Hematopoietic multipotent progenitor cell treated with erythropoietin and hydrocortisone succinate and interleukin-3 and kit ligand, for 15 days (in vitro differentiated cells): ENCODE measurements around the gene GLTPD2.
A peak's percentile ranks its signal among the peaks of the same experiment; 100 is the strongest.

Experiments
- DNase-seq: peaks from one replicate; pipeline ENCODE4 v3.0.0-alpha.2; 2015; ENCODE audit warnings: low spot score

The GLTPD2 gene

DNA sequence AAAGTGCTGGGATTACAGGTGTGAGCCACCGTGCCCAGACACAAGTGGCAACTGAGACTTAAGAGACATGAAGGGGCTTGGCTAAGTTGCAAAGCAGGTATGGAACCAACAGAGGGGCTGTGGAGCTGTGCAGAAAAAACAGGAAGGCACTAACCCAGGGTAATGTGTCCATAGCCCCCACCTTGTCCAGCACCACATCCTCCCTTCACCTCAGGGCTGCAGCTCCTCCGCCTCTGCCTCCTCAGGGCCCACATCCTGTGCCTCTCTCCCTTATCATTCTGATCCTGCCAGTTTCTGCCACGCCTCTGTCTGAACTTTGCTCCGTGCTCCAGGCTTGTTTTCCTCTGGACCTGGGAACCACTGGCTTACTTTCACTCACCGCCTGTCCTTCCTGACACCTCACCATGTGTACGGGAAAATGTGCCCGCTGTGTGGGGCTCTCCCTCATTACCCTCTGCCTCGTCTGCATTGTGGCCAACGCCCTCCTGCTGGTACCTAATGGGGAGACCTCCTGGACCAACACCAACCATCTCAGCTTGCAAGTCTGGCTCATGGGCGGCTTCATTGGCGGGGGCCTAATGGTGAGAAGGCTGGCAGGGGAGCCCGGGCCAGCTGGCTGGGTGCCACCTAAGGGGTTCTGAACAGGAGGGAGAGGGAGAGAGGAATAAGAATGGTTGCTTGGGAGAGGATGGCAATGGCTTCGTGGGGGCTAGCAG is 17.1 kb upstream of the GLTPD2 start, which contains the start of gene TM4SF5:
TSS of gene TM4SF5 (plus strand) at position 368 of the 716 bp plus-strand sequence. CDS start at position 405, 37 bp downstream.
- DNase-seq: no peak

DNA sequence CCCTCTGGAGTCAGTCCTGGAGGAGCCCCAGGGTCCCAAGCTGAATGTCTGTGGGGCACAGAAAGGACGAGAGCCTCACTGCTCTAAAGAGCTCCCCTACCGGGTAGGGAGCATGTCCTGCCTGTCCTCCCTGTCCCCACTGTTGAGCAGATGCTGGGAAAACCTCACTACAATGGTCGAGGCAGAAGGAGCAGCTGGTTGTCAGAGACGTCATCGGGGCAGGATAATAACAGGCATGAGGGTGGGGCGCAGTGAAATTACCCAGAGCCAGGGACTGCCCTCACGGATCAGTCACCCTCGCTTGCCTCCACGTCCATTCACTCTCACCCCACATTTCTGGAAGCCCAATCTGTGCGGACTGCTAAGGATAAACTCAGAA is 16.5 kb upstream of the GLTPD2 start:
- no peak for DNase-seq

DNA sequence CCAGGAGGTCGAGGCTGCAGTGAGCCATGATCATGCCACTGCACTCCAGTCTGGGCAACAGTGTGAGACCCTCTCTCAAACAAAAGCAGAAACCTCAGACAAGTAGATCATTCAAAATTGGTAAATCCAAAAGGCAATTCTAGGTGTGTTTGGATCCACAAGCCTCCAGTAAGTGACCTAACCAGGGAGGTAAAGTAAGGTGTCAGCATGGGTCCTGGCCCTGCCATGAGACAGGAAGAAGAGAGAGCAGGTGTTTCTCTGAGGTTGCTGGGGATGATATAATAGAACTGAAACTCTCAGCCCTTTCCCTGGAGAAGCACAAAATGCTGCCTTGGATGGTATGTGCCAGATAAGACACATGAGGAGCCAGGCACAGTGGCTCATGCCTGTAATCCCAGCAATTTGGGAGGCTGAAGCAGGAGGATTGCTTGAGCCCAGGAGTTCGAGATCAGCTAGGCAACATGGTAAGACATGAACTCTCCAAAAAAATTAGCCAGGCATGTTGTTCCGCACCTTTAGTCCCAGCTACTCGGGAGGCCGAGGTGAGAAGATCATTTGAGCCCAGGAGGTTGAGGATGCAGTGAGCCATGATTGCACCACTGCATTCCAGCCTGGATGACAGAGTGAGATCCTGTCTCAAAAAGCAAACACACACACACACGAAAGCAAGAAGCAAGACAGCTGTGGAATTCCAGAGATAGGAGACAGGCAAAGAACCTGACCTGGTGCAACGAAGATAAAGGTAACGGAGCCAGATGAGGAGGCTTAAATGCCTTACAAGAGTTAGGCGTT is 10.6 kb upstream of the GLTPD2 start:
- no peak for DNase-seq

DNA sequence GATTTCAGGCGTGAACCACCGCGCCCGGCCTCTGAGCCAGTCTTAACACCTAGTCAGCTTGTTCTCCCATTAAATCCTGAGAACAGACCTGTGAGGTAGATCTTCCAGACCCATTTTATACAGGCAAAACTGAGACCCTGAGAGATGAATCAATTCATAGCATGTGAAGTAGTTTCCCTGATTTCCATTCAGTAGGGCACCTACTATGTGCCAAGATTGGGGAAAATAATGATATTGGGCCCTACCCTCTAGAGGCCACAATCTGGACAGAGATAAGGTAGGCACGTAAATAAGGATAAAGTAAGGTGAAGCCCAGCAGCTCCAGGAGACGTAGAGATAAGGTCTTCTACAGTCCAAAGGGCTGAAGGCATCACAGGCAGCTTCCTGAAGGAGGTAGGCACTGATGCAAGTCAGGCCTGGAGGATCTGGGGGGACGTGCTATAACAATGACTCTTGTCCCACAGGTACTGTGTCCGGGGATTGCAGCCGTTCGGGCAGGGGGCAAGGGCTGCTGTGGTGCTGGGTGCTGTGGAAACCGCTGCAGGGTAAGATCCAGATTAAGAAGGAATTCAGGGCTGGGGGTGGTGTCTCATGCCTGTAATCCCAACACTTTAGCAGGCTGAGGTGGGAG is 8.3 kb upstream of the GLTPD2 start:
- no peak for DNase-seq

DNA sequence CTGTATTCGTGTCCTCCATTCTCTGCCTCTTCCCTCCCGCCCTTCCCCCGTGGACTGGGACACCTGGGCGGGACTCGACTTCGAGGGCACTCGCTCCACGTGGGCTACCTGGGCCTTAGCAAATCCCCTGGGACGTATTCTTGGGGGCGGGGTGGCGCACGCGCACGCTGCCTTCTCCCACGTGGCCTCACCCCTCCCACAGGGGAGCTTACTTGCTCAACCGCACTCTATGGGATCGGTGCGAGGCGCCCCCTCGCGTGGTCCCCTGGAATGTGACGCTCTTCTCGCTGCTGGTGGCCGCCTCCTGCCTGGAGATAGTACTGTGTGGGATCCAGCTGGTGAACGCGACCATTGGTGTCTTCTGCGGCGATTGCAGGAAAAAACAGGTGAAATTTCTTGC is 6.1 kb upstream of the GLTPD2 start:
- DNase-seq: peak; percentile 35

DNA sequence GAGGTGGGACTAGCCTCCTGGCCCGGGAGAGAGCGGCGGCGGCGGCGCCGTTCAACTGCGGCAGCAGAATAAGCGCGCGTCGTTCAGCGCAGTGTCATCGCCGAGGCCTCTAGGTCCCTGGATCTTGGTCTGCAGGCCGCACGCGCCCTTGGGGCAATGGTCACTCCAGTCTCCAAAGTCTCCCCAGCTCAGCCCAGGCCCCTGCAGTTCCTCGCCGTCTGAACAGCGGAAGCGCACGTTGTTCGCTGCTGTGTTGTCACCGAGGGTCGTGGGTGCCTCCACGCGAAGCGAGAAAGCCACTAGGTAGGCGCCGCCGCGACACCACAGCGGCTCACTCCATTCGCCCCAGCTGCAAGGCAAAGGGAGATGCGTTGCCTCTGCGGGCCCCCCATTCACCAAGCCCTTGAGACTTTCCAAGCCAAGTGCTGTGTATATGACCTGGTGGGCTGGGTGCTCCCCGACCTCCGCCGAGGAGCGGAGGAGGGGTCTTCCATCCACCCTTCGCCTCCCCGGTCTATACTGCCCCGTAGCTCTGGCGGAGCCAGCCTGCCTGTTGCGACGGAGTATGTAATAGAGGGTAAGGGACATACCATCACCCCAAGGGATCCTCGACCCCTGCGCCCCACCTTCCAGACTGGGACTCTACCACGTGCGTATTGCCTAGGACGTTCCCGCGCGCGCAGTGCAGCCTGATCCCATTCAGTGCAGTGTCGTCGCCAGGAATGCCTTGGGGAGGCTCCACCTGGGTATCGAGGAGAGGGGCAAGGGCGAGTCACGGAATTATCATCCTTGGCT is 3.3 kb upstream of the GLTPD2 start:
- DNase-seq: no peak

DNA sequence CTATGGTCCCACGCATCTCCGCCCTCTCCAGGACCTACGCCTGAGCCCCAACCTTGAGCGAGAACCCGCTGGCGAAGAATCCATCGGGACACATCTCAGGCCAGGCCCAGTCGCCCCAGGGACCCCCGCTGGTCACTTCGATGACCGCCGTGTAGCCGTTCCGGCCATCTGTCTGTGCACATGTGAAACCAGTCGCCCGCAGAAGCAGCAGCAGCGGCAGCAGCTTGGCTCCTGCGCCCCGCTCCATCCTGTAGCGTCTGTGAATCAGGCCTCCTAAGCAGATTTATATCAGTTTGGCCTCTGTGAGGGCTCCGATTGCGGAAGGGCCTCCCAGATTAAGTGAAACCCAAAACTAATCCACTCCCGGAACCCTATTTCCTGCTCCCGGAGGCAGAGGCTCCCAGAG is 2.7 kb upstream of the GLTPD2 start, which contains the start of gene VMO1:
TSS of gene VMO1 (minus strand) at position 259 of the 406 bp plus-strand sequence. CDS start at position 247, 12 bp downstream.
- no peak for DNase-seq

DNA sequence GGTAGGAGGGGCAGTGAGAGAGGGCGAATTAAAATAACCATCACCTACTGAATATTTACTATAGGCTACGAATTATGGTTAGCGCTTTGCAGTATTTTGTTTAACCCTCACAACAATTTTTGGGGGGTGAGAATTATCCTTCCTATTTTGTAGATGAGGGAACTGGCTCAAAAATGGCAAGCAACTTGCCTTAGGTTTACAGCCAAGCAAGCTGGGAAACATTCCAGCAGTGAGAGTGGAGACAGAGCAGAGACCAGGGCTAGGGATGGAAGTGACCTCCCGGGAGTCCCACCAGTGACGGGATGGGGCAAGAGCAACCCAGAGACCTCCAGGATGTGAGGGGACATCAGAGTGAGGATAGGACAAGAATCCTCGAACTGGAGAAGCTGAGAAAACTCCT is 2.2 kb upstream of the GLTPD2 start:
- DNase-seq: no peak

DNA sequence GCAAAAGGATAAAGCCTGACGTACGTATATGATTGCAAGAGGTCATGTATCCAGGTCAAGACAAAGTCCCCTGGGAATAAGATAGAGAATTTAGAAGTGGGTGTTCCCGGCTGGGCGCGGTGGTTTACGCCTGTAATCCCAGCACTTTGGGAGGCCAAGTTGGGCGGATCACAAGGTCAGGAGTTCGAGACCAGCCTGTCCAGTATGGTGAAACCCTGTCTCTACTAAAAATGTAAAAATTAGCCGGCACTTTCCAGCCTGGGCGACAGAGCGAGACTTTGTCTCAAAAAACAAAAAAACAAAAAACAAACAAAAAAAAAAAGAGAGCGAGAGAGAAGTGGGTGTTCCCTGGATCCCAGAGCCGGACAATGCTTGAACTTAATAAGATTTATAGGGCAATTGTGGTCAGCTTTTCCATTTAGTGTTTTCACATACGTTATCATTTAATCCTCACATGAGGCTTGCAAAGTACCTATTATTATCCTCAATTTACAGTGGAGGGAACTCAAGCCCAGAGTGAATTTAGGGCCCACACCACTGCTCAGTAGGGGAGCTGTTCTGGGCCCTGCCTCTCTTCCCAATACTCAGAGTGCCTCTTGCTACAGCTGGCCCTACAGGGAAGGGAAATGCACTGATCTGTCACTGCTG is 481 bp upstream of the GLTPD2 start:
- DNase-seq: no peak

DNA sequence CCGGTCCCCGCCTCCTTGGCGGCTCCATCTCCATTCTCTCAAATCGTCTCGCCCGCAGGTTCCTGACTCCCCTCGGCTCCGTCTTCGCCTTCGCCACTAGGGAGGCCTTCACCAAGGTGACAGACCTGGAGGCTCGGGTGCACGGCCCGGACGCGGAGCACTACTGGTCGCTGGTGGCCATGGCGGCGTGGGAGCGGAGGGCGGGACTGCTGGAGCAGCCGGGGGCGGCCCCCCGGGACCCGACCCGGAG is 862 bp downstream of the GLTPD2 start:
- DNase-seq: no peak

DNA sequence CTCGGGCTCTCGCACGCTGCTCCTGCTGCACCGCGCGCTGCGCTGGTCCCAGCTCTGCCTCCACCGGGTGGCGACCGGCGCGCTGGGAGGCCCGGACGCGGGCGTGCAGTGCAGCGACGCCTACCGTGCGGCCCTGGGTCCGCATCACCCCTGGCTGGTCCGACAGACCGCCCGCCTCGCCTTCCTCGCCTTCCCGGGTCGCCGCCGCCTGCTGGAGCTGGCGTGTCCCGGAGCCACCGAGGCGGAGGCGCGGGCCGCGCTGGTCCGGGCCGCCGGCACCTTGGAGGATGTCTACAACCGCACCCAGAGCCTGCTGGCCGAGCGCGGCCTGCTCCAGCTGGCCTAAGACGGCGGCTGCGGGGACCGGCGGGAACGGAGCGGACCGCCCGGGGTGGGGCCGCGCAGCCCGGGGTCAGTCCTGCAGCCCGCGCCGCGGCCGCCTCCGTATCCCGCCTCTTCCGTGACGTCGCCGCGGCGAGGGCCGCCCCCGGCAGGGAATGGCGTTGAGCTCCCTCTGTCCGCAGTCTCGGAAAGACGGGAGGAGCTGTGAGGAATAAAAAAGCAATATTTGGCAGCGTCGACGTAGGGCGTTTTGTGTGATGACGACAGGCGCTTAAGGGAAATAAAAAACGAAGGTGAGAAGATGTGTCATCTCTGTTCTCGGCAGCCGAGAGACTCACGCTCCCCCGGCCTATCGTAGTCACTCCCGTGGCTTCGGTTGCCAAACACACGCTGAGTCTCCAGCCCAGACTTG is 1.4 kb downstream of the GLTPD2 start:
- DNase-seq: peak; percentile 84

DNA sequence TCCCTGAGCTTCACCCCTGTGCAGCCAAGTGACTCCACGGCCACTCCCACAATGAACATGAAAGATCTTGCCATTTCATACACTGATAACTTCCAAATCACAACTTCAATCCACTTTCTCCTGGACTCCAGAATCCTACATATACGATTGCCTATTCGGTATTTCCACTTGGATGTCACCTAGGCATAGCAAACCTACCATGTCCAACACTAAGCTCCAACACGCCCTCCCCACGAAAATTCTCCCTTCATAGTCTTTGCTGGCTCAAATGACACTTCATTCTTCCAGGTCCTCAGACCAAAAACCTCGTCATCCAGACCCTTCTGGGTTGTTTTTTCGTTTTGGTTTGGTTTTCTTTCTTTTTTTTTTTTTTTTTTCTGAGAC is 1.9 kb downstream of the GLTPD2 start:
- no peak for DNase-seq

DNA sequence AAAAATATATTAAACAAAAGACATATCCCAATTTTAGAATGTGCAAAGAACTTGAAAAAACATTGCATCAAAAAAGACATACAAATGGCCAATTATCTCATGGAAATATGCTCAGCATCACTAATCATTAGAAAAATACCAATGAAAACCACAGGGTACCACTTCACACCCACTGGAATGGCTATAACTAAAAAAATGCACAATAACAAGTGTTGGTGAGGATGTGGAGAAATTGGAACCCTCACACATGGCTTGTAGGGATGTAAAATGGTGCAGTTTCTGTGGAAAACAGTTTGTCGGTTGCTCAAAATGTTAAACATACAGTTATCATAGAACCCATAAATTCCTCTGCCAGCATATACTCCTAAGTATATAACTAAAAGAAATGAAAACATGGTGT is 6.4 kb downstream of the GLTPD2 start:
- DNase-seq: no peak

DNA sequence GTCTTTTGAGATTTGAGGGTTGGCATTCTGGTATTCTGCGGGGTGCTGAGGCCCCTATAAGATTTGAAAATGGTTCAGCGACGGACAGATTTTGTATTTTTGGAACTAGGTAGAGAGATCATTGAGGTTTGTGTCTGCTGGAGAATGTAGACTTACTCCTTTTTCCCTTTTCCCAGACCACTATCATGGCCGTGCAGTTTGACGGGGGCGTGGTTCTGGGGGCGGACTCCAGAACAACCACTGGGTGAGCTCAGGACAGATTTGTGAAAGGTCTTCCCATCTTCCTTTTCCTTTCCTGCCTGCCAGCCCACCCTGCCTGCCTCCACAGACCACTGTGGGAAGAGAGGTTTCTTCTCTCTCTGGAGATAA is 7.8 kb downstream of the GLTPD2 start:
- DNase-seq: peak; percentile 56

DNA sequence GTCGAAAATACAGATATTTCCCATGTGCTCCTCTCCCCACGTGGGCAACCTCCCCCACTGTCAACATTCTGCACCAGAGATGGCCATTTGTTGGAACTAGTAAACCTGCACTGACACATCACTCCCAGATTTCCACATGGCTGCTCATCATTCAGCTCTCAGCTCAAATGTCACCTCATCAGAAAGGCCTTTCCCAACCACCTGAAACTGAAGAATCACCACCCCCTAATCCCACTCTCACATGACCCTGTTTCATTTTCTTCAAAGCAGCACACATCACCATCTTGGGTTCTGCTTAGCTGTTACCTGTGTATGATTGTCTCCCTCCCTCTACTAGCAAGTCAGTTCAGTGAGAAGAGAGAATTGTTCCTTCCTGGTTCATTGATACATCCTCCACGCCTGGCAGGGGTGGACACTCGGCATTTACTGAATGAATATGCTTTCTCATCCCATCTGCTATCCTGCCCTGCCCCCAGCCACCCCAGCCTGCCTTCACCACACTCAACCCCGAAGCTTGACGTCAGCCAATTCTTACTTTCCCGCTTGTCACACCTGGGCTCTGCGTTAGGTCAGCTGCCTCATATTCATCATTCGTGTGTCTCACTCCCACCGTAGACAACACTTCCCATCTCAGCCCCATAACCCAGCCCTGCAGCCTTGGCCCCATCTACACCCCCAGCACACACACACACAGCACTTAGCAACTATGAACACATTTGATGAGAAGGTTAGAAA is 11.9 kb downstream of the GLTPD2 start:
- DNase-seq: no peak

DNA sequence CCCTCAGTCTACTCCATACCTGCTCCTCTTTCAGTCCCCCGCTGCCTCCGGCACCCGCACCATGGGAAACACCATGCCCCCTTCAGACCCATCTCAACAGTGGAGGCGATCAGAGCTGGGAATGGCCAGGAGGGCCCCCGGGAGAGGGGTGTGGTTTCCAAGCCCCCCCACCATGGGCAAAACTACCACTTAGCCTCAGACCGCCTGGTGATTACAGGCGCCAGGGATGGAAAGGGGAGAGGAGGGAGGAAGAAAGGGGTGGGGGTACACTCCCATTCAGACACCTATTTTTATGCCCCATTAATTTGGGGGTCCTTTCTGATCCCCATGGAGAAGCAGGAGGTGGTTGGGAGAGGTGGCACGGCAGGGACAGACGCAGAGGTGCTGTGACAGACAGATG is 13.5 kb downstream of the GLTPD2 start, which contains the start of gene C17orf114:
TSS of gene C17orf114 (minus strand) at position 101 of the 400 bp plus-strand sequence.
- DNase-seq: no peak

DNA sequence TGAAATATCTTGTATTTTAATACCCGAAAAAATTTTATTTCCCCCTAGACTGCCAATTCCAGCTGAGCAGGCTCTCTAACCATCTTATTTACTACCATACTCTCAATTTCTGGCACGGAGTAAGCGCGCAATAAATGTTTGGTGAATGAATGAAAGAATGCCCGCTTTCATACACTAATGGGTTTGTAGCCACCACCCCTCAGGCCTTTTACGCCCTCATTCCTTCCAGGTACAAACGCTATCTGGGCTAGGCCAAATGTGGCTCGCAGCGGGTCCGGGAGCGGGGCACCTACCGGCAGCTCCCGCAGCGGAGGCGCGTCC is 17.7 kb downstream of the GLTPD2 start:
- no peak for DNase-seq

DNA sequence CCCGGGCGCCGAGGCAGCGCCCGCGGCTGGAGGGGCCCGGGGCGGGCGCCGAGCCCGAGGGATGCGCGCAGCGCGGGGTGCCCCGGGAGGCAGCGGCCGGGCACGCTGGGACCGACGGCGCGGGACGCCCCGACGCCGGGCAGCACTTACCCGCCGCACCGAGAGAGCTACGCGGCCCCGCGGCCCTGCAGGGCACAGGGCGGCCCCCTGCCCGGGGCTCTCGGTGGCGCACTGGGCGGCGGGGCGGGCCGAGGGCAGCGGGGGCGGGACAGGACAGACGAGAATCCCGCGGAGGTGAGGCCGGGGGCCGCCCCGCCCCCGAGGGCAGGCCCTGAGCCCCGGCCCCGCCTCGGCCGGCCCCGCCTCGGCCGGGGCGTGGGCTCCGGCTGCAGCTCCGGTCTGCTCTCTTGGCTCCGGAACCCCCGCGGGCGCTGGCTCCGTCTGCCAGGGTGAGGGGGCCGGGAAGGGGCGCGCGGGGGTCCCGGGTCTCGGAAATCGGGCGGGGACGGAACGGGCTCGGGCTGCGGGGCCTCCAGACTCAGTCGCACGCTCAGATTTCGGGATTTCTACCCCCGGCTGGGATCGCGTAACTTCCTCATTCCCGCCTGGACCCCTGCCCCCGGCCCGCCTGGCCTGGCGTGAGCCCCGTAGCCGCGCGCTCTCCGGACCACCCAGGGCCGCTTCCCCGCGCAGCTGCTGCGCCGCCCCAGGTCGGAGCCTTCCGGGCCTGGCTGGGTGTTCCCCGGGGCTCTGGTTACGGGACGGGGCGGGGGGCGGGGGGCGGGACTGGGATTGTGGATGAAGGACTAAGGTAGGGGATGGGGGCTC is 18.2 kb downstream of the GLTPD2 start, which contains the start of gene PLD2:
TSS of gene PLD2 (plus strand) at position 376 of the 828 bp plus-strand sequence. CDS start 621 bp downstream, outside the sequence.
- DNase-seq: peak; percentile 69

DNA sequence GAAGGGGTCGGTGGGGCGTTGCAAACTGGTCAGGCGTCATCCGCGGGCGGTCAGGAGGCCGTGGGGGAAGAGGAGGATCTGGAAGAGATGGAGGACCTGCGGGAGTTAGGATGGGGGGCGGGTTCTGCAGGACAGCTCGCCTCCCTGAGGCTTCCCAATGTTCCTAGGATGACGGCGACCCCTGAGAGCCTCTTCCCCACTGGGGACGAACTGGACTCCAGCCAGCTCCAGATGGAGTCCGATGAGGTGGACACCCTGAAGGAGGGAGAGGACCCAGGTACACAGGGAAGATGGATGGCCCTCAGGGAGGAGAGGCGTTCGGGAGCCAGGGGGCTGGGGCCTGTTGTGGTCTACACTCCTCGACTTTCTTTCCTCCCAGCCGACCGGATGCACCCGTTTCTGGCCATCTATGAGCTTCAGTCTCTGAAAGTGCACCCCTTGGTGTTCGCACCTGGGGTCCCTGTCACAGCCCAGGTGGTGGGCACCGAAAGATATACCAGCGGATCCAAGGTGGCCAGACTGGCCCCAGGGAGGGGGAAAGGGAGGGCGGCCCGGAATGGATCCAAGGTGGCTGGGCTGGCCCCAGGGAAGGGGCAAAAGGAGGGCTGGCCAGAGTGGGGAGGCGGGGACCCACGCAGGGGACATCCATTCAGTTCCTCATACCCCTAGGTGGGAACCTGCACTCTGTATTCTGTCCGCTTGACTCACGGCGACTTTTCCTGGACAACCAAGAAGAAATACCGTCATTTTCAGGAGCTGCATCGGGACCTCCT is 19.0 kb downstream of the GLTPD2 start:
- no peak for DNase-seq
